ENCODE measurements around the gene GPR141.

Gene GPR141

GRCh38 chr7:37705976-37706375 lies 22.4 kb downstream of the GPR141 start:
- H3K4me3 ChIP-seq (ENCODE audit: low read depth, low read length): no peak overlapping the region
- H3K4me2 ChIP-seq (ENCODE audit: low read length): no peak overlapping the region
- peak; percentile 19 to 61 for DNase-seq
- no peak overlapping the region for H2BK5ac ChIP-seq (ENCODE audit: low read depth, low read length, poor library complexity)
- no peak overlapping the region for H3K27ac ChIP-seq (ENCODE audit: low read depth, low read length)
- H3K9ac ChIP-seq (ENCODE audit: low read length): no peak overlapping the region
- no CpG with 5 or more reads among the region's 6 CpGs for WGBS (ENCODE audit: extremely low coverage, insufficient coverage, insufficient read length)
- no peak overlapping the region for H3K14ac ChIP-seq (ENCODE audit: low read length)
- H2AFZ ChIP-seq (ENCODE audit: insufficient read depth, low read length, poor library complexity): no peak overlapping the region
- H3K79me2 ChIP-seq (ENCODE audit: control insufficient read depth, insufficient read depth, low read length, poor library complexity): no peaks in the 10 kb centered on the region
- no peak overlapping the region for H3K4ac ChIP-seq (ENCODE audit: low read depth, low read length)
- H2BK120ac ChIP-seq (ENCODE audit: insufficient read depth, low read length, poor library complexity): no peak overlapping the region
- no peak overlapping the region for H2AK5ac ChIP-seq (ENCODE audit: low read length)
- no peak overlapping the region for H4K8ac ChIP-seq (ENCODE audit: low read depth, low read length)
- H3K27me3 ChIP-seq (ENCODE audit: insufficient read depth, low read length): no peaks in the 10 kb centered on the region
- no peaks in the 10 kb centered on the region for H3K36me3 ChIP-seq (ENCODE audit: control insufficient read depth in 1 of 2, insufficient read depth in 2 of 2, low read length in 2 of 2)
- no peak overlapping the region for H3K18ac ChIP-seq (ENCODE audit: low read length)
- H3K23ac ChIP-seq (ENCODE audit: low read length): no peak overlapping the region
- no peaks in the 10 kb centered on the region for H3K79me1 ChIP-seq (ENCODE audit: low read length)
- no peaks in the 10 kb centered on the region for H3K4me1 ChIP-seq (ENCODE audit: control insufficient read depth in 1 of 2, insufficient read depth in 2 of 2, low read length in 2 of 2)
- no peak overlapping the region for H4K91ac ChIP-seq (ENCODE audit: low read depth, low read length)
- no peaks in the 10 kb centered on the region for H3K9me3 ChIP-seq (ENCODE audit: insufficient read depth, low read depth, low read length)
- no peak overlapping the region for H4K12ac ChIP-seq (ENCODE audit: low read depth, low read length)
- no peak overlapping the region for H2BK12ac ChIP-seq (ENCODE audit: low read length)

GRCh38 chr7:37706804-37707203 lies 23.2 kb downstream of the GPR141 start:
- no peak overlapping the region for H4K91ac ChIP-seq (ENCODE audit: low read depth, low read length)
- H3K36me3 ChIP-seq (ENCODE audit: control insufficient read depth in 1 of 2, insufficient read depth in 2 of 2, low read length in 2 of 2): no peaks in the 10 kb centered on the region
- H3K23ac ChIP-seq (ENCODE audit: low read length): no peak overlapping the region
- H3K27ac ChIP-seq (ENCODE audit: low read depth, low read length): no peak overlapping the region
- H3K79me1 ChIP-seq (ENCODE audit: low read length): no peaks in the 10 kb centered on the region
- H3K79me2 ChIP-seq (ENCODE audit: control insufficient read depth, insufficient read depth, low read length, poor library complexity): no peaks in the 10 kb centered on the region
- H4K8ac ChIP-seq (ENCODE audit: low read depth, low read length): no peak overlapping the region
- H3K4me3 ChIP-seq (ENCODE audit: low read depth, low read length): no peak overlapping the region
- H3K18ac ChIP-seq (ENCODE audit: low read length): no peak overlapping the region
- WGBS (ENCODE audit: extremely low coverage, insufficient coverage, insufficient read length): no CpG with 5 or more reads among the region's 5 CpGs
- no peak for DNase-seq
- no peak overlapping the region for H2AK5ac ChIP-seq (ENCODE audit: low read length)
- H2BK5ac ChIP-seq (ENCODE audit: low read depth, low read length, poor library complexity): no peak overlapping the region
- H3K4ac ChIP-seq (ENCODE audit: low read depth, low read length): no peak overlapping the region
- no peak overlapping the region for H3K14ac ChIP-seq (ENCODE audit: low read length)
- H4K12ac ChIP-seq (ENCODE audit: low read depth, low read length): no peak overlapping the region
- H3K27me3 ChIP-seq (ENCODE audit: insufficient read depth, low read length): no peaks in the 10 kb centered on the region
- no peak overlapping the region for H2BK120ac ChIP-seq (ENCODE audit: insufficient read depth, low read length, poor library complexity)
- no peak overlapping the region for H2BK12ac ChIP-seq (ENCODE audit: low read length)
- H3K4me2 ChIP-seq (ENCODE audit: low read length): no peak overlapping the region
- no peaks in the 10 kb centered on the region for H3K4me1 ChIP-seq (ENCODE audit: control insufficient read depth in 1 of 2, insufficient read depth in 2 of 2, low read length in 2 of 2)
- H3K9ac ChIP-seq (ENCODE audit: low read length): no peak overlapping the region
- H2AFZ ChIP-seq (ENCODE audit: insufficient read depth, low read length, poor library complexity): no peak overlapping the region
- H3K9me3 ChIP-seq (ENCODE audit: insufficient read depth, low read depth, low read length): no peaks in the 10 kb centered on the region

- Histone ChIP-seq H3K79me2 (ENCODE audit: control insufficient read depth, insufficient read depth, low read length, poor library complexity) (no peaks in the 10 kb centered on the region), H3K4me3 (ENCODE audit: low read depth, low read length) (no peak overlapping the region), H3K23ac (ENCODE audit: low read length) (no peak overlapping the region), H3K9ac (ENCODE audit: low read length) (no peak overlapping the region), H3K4me2 (ENCODE audit: low read length) (no peak overlapping the region), H2BK120ac (ENCODE audit: insufficient read depth, low read length, poor library complexity) (no peak overlapping the region), H3K9me3 (ENCODE audit: insufficient read depth, low read depth, low read length) (no peaks in the 10 kb centered on the region), H4K8ac (ENCODE audit: low read depth, low read length) (no peak overlapping the region), H4K91ac (ENCODE audit: low read depth, low read length) (no peak overlapping the region), H3K36me3 (ENCODE audit: control insufficient read depth in 1 of 2, insufficient read depth in 2 of 2, low read length in 2 of 2) (no peaks in the 10 kb centered on the region), H3K27ac (ENCODE audit: low read depth, low read length) (no peak overlapping the region), H3K27me3 (ENCODE audit: insufficient read depth, low read length) (no peaks in the 10 kb centered on the region), H3K14ac (ENCODE audit: low read length) (no peak overlapping the region), H2BK12ac (ENCODE audit: low read length) (no peak overlapping the region), H3K4ac (ENCODE audit: low read depth, low read length) (no peak overlapping the region), H3K79me1 (ENCODE audit: low read length) (no peaks in the 10 kb centered on the region), H2AFZ (ENCODE audit: insufficient read depth, low read length, poor library complexity) (no peak overlapping the region), H3K4me1 (ENCODE audit: control insufficient read depth in 1 of 2, insufficient read depth in 2 of 2, low read length in 2 of 2) (no peaks in the 10 kb centered on the region), H2BK5ac (ENCODE audit: low read depth, low read length, poor library complexity) (no peak overlapping the region), H2AK5ac (ENCODE audit: low read length) (no peak overlapping the region), H3K18ac (ENCODE audit: low read length) (no peak overlapping the region), H4K12ac (ENCODE audit: low read depth, low read length) (no peak overlapping the region)
- no CpG with 5 or more reads among the region's 4 CpGs for WGBS (ENCODE audit: extremely low coverage, insufficient coverage, insufficient read length)
- DNase-seq: no peak
These were observed 24.4 kb downstream of the GPR141 start for GRCh38 chr7:37707754-37708485.

- Histone ChIP-seq H3K14ac (ENCODE audit: low read length) (no peak overlapping the region), H3K9me3 (ENCODE audit: insufficient read depth, low read depth, low read length) (no peaks in the 10 kb centered on the region), H2BK5ac (ENCODE audit: low read depth, low read length, poor library complexity) (no peak overlapping the region), H2AFZ (ENCODE audit: insufficient read depth, low read length, poor library complexity) (no peak overlapping the region), H3K4ac (ENCODE audit: low read depth, low read length) (no peak overlapping the region), H4K12ac (ENCODE audit: low read depth, low read length) (no peak overlapping the region), H3K4me3 (ENCODE audit: low read depth, low read length) (no peak overlapping the region), H3K4me1 (ENCODE audit: control insufficient read depth in 1 of 2, insufficient read depth in 2 of 2, low read length in 2 of 2) (no peaks in the 10 kb centered on the region), H3K79me2 (ENCODE audit: control insufficient read depth, insufficient read depth, low read length, poor library complexity) (no peaks in the 10 kb centered on the region), H3K36me3 (ENCODE audit: control insufficient read depth in 1 of 2, insufficient read depth in 2 of 2, low read length in 2 of 2) (no peaks in the 10 kb centered on the region), H3K23ac (ENCODE audit: low read length) (no peak overlapping the region), H3K9ac (ENCODE audit: low read length) (no peak overlapping the region), H2AK5ac (ENCODE audit: low read length) (no peak overlapping the region), H4K91ac (ENCODE audit: low read depth, low read length) (no peak overlapping the region), H3K79me1 (ENCODE audit: low read length) (no peaks in the 10 kb centered on the region), H3K27me3 (ENCODE audit: insufficient read depth, low read length) (no peaks in the 10 kb centered on the region), H4K8ac (ENCODE audit: low read depth, low read length) (no peak overlapping the region), H3K4me2 (ENCODE audit: low read length) (no peak overlapping the region), H2BK120ac (ENCODE audit: insufficient read depth, low read length, poor library complexity) (no peak overlapping the region), H3K27ac (ENCODE audit: low read depth, low read length) (no peak overlapping the region), H2BK12ac (ENCODE audit: low read length) (no peak overlapping the region), H3K18ac (ENCODE audit: low read length) (no peak overlapping the region)
- WGBS (ENCODE audit: extremely low coverage, insufficient coverage, insufficient read length): no CpG with 5 or more reads among the region's 5 CpGs
- no peak for DNase-seq
These were observed 26.3 kb downstream of the GPR141 start for GRCh38 chr7:37709631-37710509.
